ENCODE results near the gene PLA2G4E.
A peak's percentile ranks its signal among the peaks of the same experiment; 100 is the strongest.

Gene PLA2G4E

GRCh38 chr15:42060797-42061196, 40.0 kb upstream of the PLA2G4E start:
- no peak for DNase-seq (ENCODE audit: low spot score)
- in situ Hi-C loops (cut with MboI; ENCODE audit: low sequenced_read_pairs, unreplicated experiment), result loop anchor here (5.0 kb wide), 1 partner anchor 68 kb away; no protein-coding TSS in a partner anchor
- no peak for TF ChIP-seq CTCF (IDR thresholded peaks at IDR 0.05; ENCODE audit: borderline replicate concordance, control extremely low read depth, extremely low read depth, insufficient read depth, missing control alignments)

- no peak for DNase-seq (ENCODE audit: low spot score)
- in situ Hi-C loops (cut with MboI; ENCODE audit: low sequenced_read_pairs, unreplicated experiment), result loop anchor here (5.0 kb wide), 1 partner anchor 68 kb away; no protein-coding TSS in a partner anchor
Observed at GRCh38 chr15:42060477-42060763, 39.6 kb upstream of the PLA2G4E start.

GRCh38 chr15:42059661-42060476, 39.0 kb upstream of the PLA2G4E start:
- DNase-seq (ENCODE audit: low spot score), result peak; percentile 74
- peak; percentile 81 for TF ChIP-seq CTCF (IDR thresholded peaks at IDR 0.05; ENCODE audit: borderline replicate concordance, control extremely low read depth, extremely low read depth, insufficient read depth, missing control alignments)
- in situ Hi-C loops (cut with MboI; ENCODE audit: low sequenced_read_pairs, unreplicated experiment), result loop anchor here (5.0 kb wide), 1 partner anchor 68 kb away; no protein-coding TSS in a partner anchor

More at GRCh38 chr15:42060477-42060763, 39.6 kb upstream of the PLA2G4E start:
- TF ChIP-seq CTCF (IDR thresholded peaks at IDR 0.05; ENCODE audit: borderline replicate concordance, control extremely low read depth, extremely low read depth, insufficient read depth, missing control alignments), result no peak

GRCh38 chr15:42058791-42059190, 37.9 kb upstream of the PLA2G4E start:
- DNase-seq (ENCODE audit: low spot score), result no peak
- in situ Hi-C loops (cut with MboI; ENCODE audit: low sequenced_read_pairs, unreplicated experiment), result no loop called here
- no peak for TF ChIP-seq CTCF (IDR thresholded peaks at IDR 0.05; ENCODE audit: borderline replicate concordance, control extremely low read depth, extremely low read depth, insufficient read depth, missing control alignments)

GRCh38 chr15:42057799-42058646, 37.2 kb upstream of the PLA2G4E start:
- no peak for TF ChIP-seq CTCF (IDR thresholded peaks at IDR 0.05; ENCODE audit: borderline replicate concordance, control extremely low read depth, extremely low read depth, insufficient read depth, missing control alignments)
- in situ Hi-C loops (cut with MboI; ENCODE audit: low sequenced_read_pairs, unreplicated experiment), result no loop called here
- DNase-seq (ENCODE audit: low spot score), result no peak

- in situ Hi-C loops (cut with MboI; ENCODE audit: low sequenced_read_pairs, unreplicated experiment), result no loop called here
- DNase-seq (ENCODE audit: low spot score), result peak; percentile 86
Observed at GRCh38 chr15:42056934-42057798, 36.3 kb upstream of the PLA2G4E start.

More at GRCh38 chr15:42056934-42057798, 36.3 kb upstream of the PLA2G4E start:
- TF ChIP-seq CTCF (IDR thresholded peaks at IDR 0.05; ENCODE audit: borderline replicate concordance, control extremely low read depth, extremely low read depth, insufficient read depth, missing control alignments), result peak; percentile 64

Measured in GM13976 (cell line).